Fibroblast of peridontal ligament (primary cell): ENCODE results near the gene CPN2.

ENCODE experiments used
- DNase-seq: peaks from one replicate; pipeline ENCODE4 v3.0.0-alpha.2; 2010; ENCODE audit errors: extremely low read depth

CPN2 gene

GRCh38 chr3:194328053-194328657 is 23.0 kb downstream of the CPN2 start:
- peak; percentile 21 for DNase-seq

GRCh38 chr3:194327218-194328052 is 23.7 kb downstream of the CPN2 start:
- DNase-seq: peak; percentile 21

GRCh38 chr3:194326968-194327217 is 24.2 kb downstream of the CPN2 start:
- DNase-seq: no peak

- peak; percentile 25 for DNase-seq
These were observed 24.7 kb downstream of the CPN2 start for GRCh38 chr3:194326192-194326967.

- no peak for DNase-seq
These were observed 25.5 kb downstream of the CPN2 start for GRCh38 chr3:194325424-194326153.

GRCh38 chr3:194324823-194325327 is 26.3 kb downstream of the CPN2 start:
- DNase-seq: no peak

- no peak for DNase-seq
These were observed 27.1 kb downstream of the CPN2 start for GRCh38 chr3:194323785-194324735.

GRCh38 chr3:194322678-194323211 is 28.4 kb downstream of the CPN2 start:
- DNase-seq: peak; percentile 24

- DNase-seq: no peak
These were observed 29.2 kb downstream of the CPN2 start for GRCh38 chr3:194321693-194322640.

- no peak for DNase-seq
These were observed 30.3 kb downstream of the CPN2 start for GRCh38 chr3:194320744-194321243.

GRCh38 chr3:194320100-194320499 is 31.0 kb downstream of the CPN2 start:
- DNase-seq: no peak

GRCh38 chr3:194318511-194319161 is 32.5 kb downstream of the CPN2 start:
- DNase-seq: no peak

- DNase-seq: no peak
These were observed 34.2 kb downstream of the CPN2 start for GRCh38 chr3:194316918-194317317.

- peak; percentile 54 for DNase-seq
These were observed 35.2 kb downstream of the CPN2 start for GRCh38 chr3:194315965-194316361.

- DNase-seq: peak; percentile 69
These were observed 35.8 kb downstream of the CPN2 start for GRCh38 chr3:194315088-194315964.

GRCh38 chr3:194314388-194315068 is 36.6 kb downstream of the CPN2 start:
- no peak for DNase-seq
